Common myeloid progenitor, CD34-positive (primary cell): Measurements from ENCODE around the gene SPOPL.
A peak's percentile ranks its signal among the peaks of the same experiment; 100 is the strongest.
"Not testable (repeated sequence)": the region's sequence is repeated elsewhere in the genome, so short reads cannot be mapped to it uniquely, and the experiment has no call there.

ENCODE experiments used
- CTCF ChIA-PET: fragments of 350-600 bp; sonication (Branson Sonifier 250); formaldehyde crosslinking; loops from one replicate; lab custom pipeline; 2021; ENCODE audit warnings: antibody characterized with exemption; lab: Charles Lee
- POLR2A ChIA-PET: fragments of 350-600 bp; sonication (Branson Sonifier 250); formaldehyde crosslinking; loops from one replicate; lab custom pipeline; 2021; ENCODE audit warnings: antibody characterized with exemption; lab: Charles Lee
- DNase-seq, 3 donors: peaks; one replicate each; pipeline versions ENCODE4 v3.0.0 to v3.0.0-alpha.2; 2013
- H3K27ac ChIP-seq, 2 experiments: 1 replicate in 1 of 2; 2 replicates in 1 of 2; pipeline ENCODE4 v1.7.0; 2013; ENCODE audit warnings: inconsistent platforms in 2 of 2, low read length in 2 of 2, mild to moderate bottlenecking in 2 of 2, low read depth in 1 of 2, moderate library complexity in 1 of 2; ENCODE audit not compliant: severe bottlenecking in 2 of 2, insufficient read depth in 1 of 2, poor library complexity in 1 of 2
- H3K27me3 ChIP-seq, 5 experiments: replicated peaks in 2 of 5; 1 replicate in 3 of 5; 2 replicates in 2 of 5; pipeline versions ENCODE4 v1.6.1 to v1.7.0; 2013; ENCODE audit warnings: low read length in 4 of 5, mild to moderate bottlenecking in 2 of 5, moderate library complexity in 2 of 5, inconsistent platforms in 1 of 5; ENCODE audit not compliant: insufficient read depth in 5 of 5, control insufficient read depth in 4 of 5
- H3K36me3 ChIP-seq, 4 experiments: 1 replicate in 2 of 4; 2 replicates in 2 of 4; pipeline versions ENCODE4 v1.6.1 to v1.7.0; 2013; ENCODE audit warnings: low read length in 3 of 4, control low read depth in 1 of 4, mild to moderate bottlenecking in 1 of 4; ENCODE audit not compliant: control insufficient read depth in 4 of 4, insufficient read depth in 4 of 4
- H3K4me1 ChIP-seq, 4 experiments: 1 replicate in 3 of 4; 2 replicates in 1 of 4; pipeline versions ENCODE4 v1.6.1 to v1.7.1; 2013; ENCODE audit warnings: low read length in 3 of 4, mild to moderate bottlenecking in 3 of 4, control low read depth in 1 of 4, inconsistent platforms in 1 of 4, moderate library complexity in 1 of 4; ENCODE audit not compliant: control insufficient read depth in 4 of 4, insufficient read depth in 4 of 4; ENCODE audit errors: control extremely low read depth in 1 of 4
- H3K4me3 ChIP-seq, 7 experiments: 1 replicate in 4 of 7; 2 replicates in 3 of 7; pipeline versions ENCODE4 v1.5.1 to v1.7.0; 2013; ENCODE audit warnings: mild to moderate bottlenecking in 7 of 7, low read length in 6 of 7, moderate library complexity in 6 of 7, inconsistent platforms in 2 of 7, low read depth in 2 of 7, control low read depth in 1 of 7; ENCODE audit not compliant: insufficient read depth in 4 of 7, control insufficient read depth in 1 of 7; ENCODE audit errors: extremely low read depth in 1 of 7
- H3K9me3 ChIP-seq, 5 experiments: 1 replicate in 4 of 5; 2 replicates in 1 of 5; pipeline versions ENCODE4 v1.6.1 to v1.7.1; 2013; ENCODE audit warnings: low read length in 4 of 5, mild to moderate bottlenecking in 2 of 5, inconsistent platforms in 1 of 5, low read depth in 1 of 5, moderate library complexity in 1 of 5; ENCODE audit not compliant: control insufficient read depth in 4 of 5, insufficient read depth in 2 of 5; ENCODE audit errors: control extremely low read depth in 1 of 5
- WGBS: methylation state at CpG from one replicate; pipeline ENCODE4 v1.1.5; 2013; ENCODE audit not compliant: insufficient coverage; 5-methylcytosine and 5-hydroxymethylcytosine counted together

Gene SPOPL

DNA sequence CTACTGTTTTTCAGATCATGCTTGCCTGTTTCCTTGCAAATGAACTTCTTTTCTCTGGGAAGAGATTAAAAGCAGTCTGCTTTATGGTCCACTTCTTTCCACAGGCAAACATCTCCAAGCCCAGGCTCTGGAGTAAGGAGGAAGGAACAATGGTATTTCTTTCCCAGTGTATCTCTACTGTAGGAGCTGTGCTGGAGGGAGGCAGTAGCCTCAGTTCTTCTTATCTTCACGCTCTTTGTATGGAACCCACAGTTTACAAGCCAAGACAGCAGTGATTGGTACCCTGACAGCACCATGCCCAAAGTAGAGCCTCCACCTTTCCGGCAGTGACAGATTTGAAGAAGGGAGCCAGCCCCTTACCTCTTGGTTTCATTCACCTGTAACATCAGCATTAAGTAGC lies 35.2 kb downstream of the SPOPL start:
- CTCF ChIA-PET: no interaction called here
- POLR2A ChIA-PET: no interaction called here
- no peaks in the 10 kb centered on the region for H3K27me3 ChIP-seq
- peaks cover 6 to 27% (median 16%) of the 10 kb centered on the region in 4 experiments for H3K36me3 ChIP-seq
- peak overlapping the region in 1 of 7 experiments; percentile 19 for H3K4me3 ChIP-seq
- 86% methylated on average over 1 of the region's 2 CpGs for WGBS
- H3K27ac ChIP-seq: no peak overlapping the region
- peaks cover 0 to 2% (median 0%) of the 10 kb centered on the region in 4 experiments for H3K4me1 ChIP-seq
- H3K9me3 ChIP-seq: peaks cover 4 to 23% (median 15%) of the 10 kb centered on the region in 5 experiments
- DNase-seq: no peak

DNA sequence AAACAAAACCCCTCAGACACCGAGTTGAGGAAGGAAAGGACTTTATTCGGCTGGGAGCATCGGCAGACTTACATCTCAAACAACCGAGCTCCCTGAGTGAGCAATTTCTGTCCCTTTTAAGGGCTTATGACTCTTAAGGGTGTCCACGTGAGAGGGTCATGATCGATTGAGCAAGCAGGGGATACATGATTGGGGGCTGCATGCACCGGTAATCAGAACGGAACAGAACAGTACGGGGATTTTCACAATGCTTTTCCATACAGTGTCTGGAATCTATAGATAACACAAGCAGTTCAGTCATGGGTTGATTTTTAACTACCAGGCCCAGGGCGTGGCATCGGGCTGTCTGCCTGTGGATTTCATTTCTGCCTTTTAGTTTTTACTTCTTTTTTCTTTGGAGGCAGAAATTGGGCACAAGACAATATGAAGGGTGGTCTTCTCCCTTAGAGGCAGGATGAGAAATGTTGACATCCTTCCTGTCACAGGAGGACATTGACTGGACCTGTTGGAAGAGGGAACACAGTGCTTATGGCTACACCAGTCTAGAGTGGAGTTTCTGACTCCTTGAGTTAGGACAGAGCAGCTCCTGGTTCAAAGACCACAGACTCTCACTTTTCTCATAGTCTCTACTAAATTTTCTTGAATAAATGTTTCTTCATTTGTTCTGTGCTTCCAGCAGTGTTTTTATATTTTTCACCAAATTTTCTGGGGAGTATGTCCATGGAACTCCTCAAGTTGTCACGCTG lies 35.8 kb downstream of the SPOPL start:
- no peaks in the 10 kb centered on the region for H3K4me1 ChIP-seq
- no peak overlapping the region for H3K27ac ChIP-seq
- ChIA-PET POLR2A (no interaction called here), CTCF (interaction anchor here (0.6 kb wide), 1 partner anchor 262 kb away, joined by 3 read pairs; no protein-coding TSS in a partner anchor)
- H3K4me3 ChIP-seq: no peak overlapping the region
- WGBS: 91% methylated on average over 11 of the region's 12 CpGs
- peak in 1 of 3 donors; percentile 21 for DNase-seq
- H3K9me3 ChIP-seq: peaks cover 4 to 23% (median 15%) of the 10 kb centered on the region in 5 experiments
- peaks cover 6 to 27% (median 16%) of the 10 kb centered on the region in 4 experiments for H3K36me3 ChIP-seq
- H3K27me3 ChIP-seq: no peaks in the 10 kb centered on the region

DNA sequence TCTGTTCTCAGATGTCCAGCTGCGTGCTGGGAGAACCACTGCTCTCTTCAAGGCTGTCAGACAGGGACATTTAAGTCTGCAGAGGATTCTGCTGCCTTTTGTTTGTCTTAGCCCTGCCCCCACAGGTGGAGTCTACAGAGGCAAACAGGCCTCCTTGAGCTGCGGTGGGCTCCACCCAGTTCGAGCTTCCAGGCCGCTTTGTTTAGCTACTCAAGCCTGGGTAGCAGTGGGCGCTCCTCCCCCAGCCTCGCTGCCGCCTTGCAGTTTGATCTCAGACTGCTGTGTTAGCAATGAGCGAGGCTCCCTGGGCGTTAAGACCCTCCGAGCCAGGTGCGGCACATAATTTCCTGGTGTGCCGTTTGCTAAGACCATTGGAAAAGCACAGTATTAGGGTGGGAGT lies 42.6 kb downstream of the SPOPL start:
- H3K4me1 ChIP-seq, H3K4me3 ChIP-seq, H3K36me3 ChIP-seq, H3K27ac ChIP-seq, H3K9me3 ChIP-seq, H3K27me3 ChIP-seq, POLR2A ChIA-PET, CTCF ChIA-PET, DNase-seq: not testable (repeated sequence)
- WGBS: 95% methylated on average over 12 of the region's 12 CpGs

DNA sequence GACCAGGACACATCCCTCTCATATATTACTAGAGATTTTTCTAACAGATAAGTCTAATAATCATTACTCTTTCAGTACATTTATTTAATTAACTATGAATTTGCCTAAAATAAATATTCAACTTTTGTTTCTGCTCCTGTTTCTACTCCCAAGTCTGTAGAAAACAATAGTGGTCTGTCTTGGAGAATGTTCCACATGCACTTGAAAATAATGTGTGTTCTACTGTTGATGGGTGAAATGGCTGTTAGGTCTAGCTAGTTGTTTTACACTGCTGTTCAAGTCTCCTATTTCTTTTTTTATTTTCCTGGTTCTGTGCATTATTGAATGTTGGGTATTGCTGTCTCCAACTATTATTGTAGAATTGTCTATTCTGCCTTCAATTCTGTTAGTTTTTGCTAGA lies 47.2 kb downstream of the SPOPL start:
- Histone ChIP-seq H3K9me3 (peaks cover 0 to 3% (median 0%) of the 10 kb centered on the region in 5 experiments), H3K27ac (no peak overlapping the region), H3K27me3 (no peaks in the 10 kb centered on the region), H3K4me1 (no peaks in the 10 kb centered on the region), H3K36me3 (peaks cover 0 to 24% (median 9%) of the 10 kb centered on the region in 4 experiments), H3K4me3 (no peak overlapping the region)
- CTCF ChIA-PET: no interaction called here
- DNase-seq: no peak
- POLR2A ChIA-PET: no interaction called here

DNA sequence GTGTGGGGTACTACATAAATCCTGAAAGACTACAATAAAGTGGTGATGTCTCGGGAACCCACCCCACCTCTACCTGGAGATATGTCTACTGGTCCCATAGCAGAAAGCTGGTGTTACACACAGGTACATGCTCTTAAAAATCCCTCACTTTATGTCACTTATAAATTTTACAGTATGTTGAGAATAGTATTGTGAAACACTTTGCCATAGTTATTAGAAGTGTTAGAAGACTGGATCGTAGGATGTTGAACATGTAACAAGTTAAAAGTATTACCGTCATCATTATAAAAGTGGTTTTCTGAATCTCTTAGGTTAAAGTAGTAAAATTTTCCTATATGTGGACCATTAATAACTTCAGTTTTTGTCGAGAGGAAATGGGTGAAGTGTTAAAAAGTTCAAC lies 48.6 kb downstream of the SPOPL start:
- Histone ChIP-seq H3K36me3 (peaks cover 3 to 30% (median 14%) of the 10 kb centered on the region in 4 experiments), H3K4me1 (no peaks in the 10 kb centered on the region), H3K27ac (no peak overlapping the region), H3K4me3 (no peak overlapping the region), H3K27me3 (no peaks in the 10 kb centered on the region), H3K9me3 (peaks cover 0 to 6% (median 0%) of the 10 kb centered on the region in 5 experiments)
- ChIA-PET POLR2A (no interaction called here), CTCF (no interaction called here)
- 100% methylated on average over 3 of the region's 4 CpGs for WGBS
- DNase-seq: no peak

DNA sequence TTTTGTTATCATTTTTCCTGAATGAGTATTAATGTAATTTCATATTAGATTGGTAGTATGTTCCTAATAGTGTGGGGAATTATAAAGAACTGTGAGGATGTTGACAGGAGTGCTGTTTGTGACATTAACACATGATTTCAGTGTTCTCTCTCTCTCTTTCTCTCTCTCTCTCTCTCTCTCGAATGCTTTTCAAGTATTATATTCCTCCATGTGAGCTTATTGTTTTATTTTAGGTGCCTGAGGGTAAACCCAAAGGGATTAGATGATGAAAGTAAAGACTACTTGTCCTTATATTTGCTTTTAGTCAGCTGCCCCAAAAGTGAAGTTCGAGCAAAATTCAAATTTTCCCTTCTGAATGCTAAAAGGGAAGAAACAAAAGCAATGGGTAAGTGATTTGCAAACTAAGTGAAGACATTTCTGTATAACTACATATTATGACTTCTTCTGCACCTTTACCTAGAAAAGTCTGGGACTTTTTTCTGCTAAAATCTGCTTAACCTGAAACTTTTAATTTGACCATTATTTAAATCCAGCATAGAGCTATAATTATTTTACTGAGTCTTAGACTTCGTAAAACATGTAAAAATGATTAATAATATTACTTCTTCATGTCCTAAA lies 49.2 kb downstream of the SPOPL start:
- no peak for DNase-seq
- no CpG with 5 or more reads among the region's 3 CpGs for WGBS
- H3K9me3 ChIP-seq: peaks cover 0 to 6% (median 0%) of the 10 kb centered on the region in 5 experiments
- H3K36me3 ChIP-seq: peaks cover 3 to 32% (median 16%) of the 10 kb centered on the region in 4 experiments
- ChIA-PET CTCF (no interaction called here), POLR2A (interaction anchor here (0.6 kb wide), 1 partner anchor 187 kb away, joined by 4 read pairs; no protein-coding TSS in a partner anchor)
- no peaks in the 10 kb centered on the region for H3K27me3 ChIP-seq
- no peaks in the 10 kb centered on the region for H3K4me1 ChIP-seq
- no peak overlapping the region for H3K4me3 ChIP-seq
- no peak overlapping the region for H3K27ac ChIP-seq

DNA sequence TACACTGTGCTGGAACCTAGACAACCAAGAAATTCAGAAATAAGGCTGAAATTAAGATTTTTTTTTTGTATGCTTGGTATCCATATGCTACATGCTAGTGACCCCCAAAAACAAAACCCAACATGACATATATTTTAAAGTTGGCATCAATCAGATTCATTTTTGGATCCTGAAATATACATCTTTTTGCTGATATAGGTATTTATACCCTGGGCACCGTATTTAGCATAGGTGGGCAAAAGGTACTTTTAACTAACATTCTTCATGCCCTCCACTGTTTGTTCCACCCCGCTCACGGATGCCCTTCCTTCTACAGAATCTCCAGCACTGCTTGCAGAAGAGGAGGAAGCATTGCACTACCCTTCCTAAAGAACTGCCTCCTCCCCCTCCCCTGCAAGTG lies 52.6 kb downstream of the SPOPL start:
- POLR2A ChIA-PET: no interaction called here
- H3K27ac ChIP-seq: no peak overlapping the region
- peaks cover 3 to 36% (median 18%) of the 10 kb centered on the region in 4 experiments for H3K36me3 ChIP-seq
- CTCF ChIA-PET: no interaction called here
- H3K27me3 ChIP-seq: no peaks in the 10 kb centered on the region
- H3K4me3 ChIP-seq: no peak overlapping the region
- no peak for DNase-seq
- 93% methylated on average over 3 of the region's 3 CpGs for WGBS
- H3K4me1 ChIP-seq: no peaks in the 10 kb centered on the region
- H3K9me3 ChIP-seq: peaks cover 0 to 6% (median 0%) of the 10 kb centered on the region in 5 experiments
